Measurements from ENCODE around the gene HERC5. TPM values are rescaled to one million over a fixed set of nuclear protein-coding genes. Genes with fewer than 3 reads are reported as not detected.

HERC5 gene
- total RNA-seq, 1 experiment from 2014 or later, result 17.2 TPM

GRCh38 chr4:88518911-88519310, 62.0 kb downstream of the HERC5 start:
- no peak overlapping the region for H2BK20ac ChIP-seq (ENCODE audit: low read depth, low read length, poor library complexity, severe bottlenecking)
- no peak overlapping the region for H3K27ac Mint-ChIP-seq

More at GRCh38 chr4:88518911-88519310, 62.0 kb downstream of the HERC5 start:
- Histone ChIP-seq H3K27ac (ENCODE audit: insufficient read length, low read depth, low read length) (no peak overlapping the region), H3T11ph (ENCODE audit: low read length) (no peak overlapping the region), H3K9ac (ENCODE audit: extremely low read depth, insufficient read length, low read length) (no peak overlapping the region), H3K56ac (ENCODE audit: insufficient read length, low read depth, low read length) (no peak overlapping the region), H3K4me1 (ENCODE audit: insufficient read depth, low read length) (no peaks in the 10 kb centered on the region; the same call in 1 of the 2 replicates), H2BK5ac (ENCODE audit: insufficient read length, low read length) (no peak overlapping the region), H2BK12ac (ENCODE audit: insufficient read length, low read depth, low read length) (no peak overlapping the region), H4K8ac (replicated peaks; ENCODE audit: insufficient read length, low read depth, low read length) (no peak overlapping the region), H2AK5ac (ENCODE audit: insufficient read length, low read length) (no peak overlapping the region), H3K18ac (ENCODE audit: insufficient read length, low read depth, low read length) (no peak overlapping the region), H2BK15ac (ENCODE audit: low read depth, low read length) (no peak overlapping the region), H4K20me1 (ENCODE audit: control insufficient read depth, insufficient read depth, insufficient read length) (no peaks in the 10 kb centered on the region), H3K4me2 (ENCODE audit: insufficient read depth, insufficient read length, low read length) (no peak overlapping the region), H3K14ac (ENCODE audit: insufficient read depth, low read length) (no peak overlapping the region), H2AFZ (ENCODE audit: low read length) (no peak overlapping the region), H2BK120ac (ENCODE audit: low read depth, low read length, poor library complexity, severe bottlenecking) (no peak overlapping the region), H4K5ac (ENCODE audit: insufficient read length, low read depth, low read length) (no peak overlapping the region), H4K91ac (ENCODE audit: insufficient read length, low read depth, low read length) (no peak overlapping the region), H3K4ac (ENCODE audit: low read depth, low read length) (no peak overlapping the region), H3K79me1 (ENCODE audit: insufficient read depth, low read depth, low read length, poor library complexity, severe bottlenecking) (no peaks in the 10 kb centered on the region), H3K27me3 (ENCODE audit: insufficient read depth, low read length) (no peaks in the 10 kb centered on the region), H3K9me3 (ENCODE audit: control insufficient read depth, low read depth, low read length) (no peaks in the 10 kb centered on the region), H3K23ac (ENCODE audit: insufficient read length, low read depth, low read length) (no peak overlapping the region), H3K79me2 (ENCODE audit: insufficient read depth, low read length) (no peaks in the 10 kb centered on the region; the same call in 1 of the 2 replicates), H3K23me2 (ENCODE audit: insufficient read length, low read depth, low read length, poor library complexity, severe bottlenecking) (peaks cover 6% of the 10 kb centered on the region)
- no peaks in the 10 kb centered on the region for H3K9me3 Mint-ChIP-seq
- no peak overlapping the region for H3K4me3 Mint-ChIP-seq
- H3K27me3 Mint-ChIP-seq (ENCODE audit: low read depth), result no peaks in the 10 kb centered on the region
- no peak for DNase-seq
- TF ChIP-seq CTCF (conservative IDR thresholded peaks at IDR 0.05), result no peak
- WGBS (ENCODE audit: extremely low coverage, insufficient read length, low lambda C conversion rate), result no CpG with 5 or more reads among the region's 6 CpGs
- peaks cover 8 to 16% (median 16%) of the 10 kb centered on the region in 3 experiments for H3K36me3 Mint-ChIP-seq (ENCODE audit: insufficient read depth in 1 of 3, low read depth in 3 of 3)
- H3K4me1 Mint-ChIP-seq, result peaks cover 15 to 16% of the 10 kb centered on the region in 2 experiments
